GM13976 (cell line): ENCODE results near the gene TRIM24.
"Not testable (repeated sequence)": the region's sequence is repeated elsewhere in the genome, so short reads cannot be mapped to it uniquely, and the experiment has no call there.

Experiments used
- DNase-seq: peaks from one replicate; pipeline ENCODE4 v3.0.0; 2012; ENCODE audit warnings: low spot score
- CTCF ChIP-seq: IDR thresholded peaks from 2 replicates; pipeline ENCODE4 v1.5.1; 2012; ENCODE audit warnings: borderline replicate concordance, mild to moderate bottlenecking; ENCODE audit not compliant: insufficient read depth; ENCODE audit errors: extremely low read depth, missing control alignments, control extremely low read depth
- in situ Hi-C: fragments of 300-500 bp; cut with MboI; formaldehyde crosslinking; loops from one replicate; pipeline ENCODE4 v1.12.0; 2022; ENCODE audit warnings: low sequenced_read_pairs, mixed read lengths, inconsistent platforms; ENCODE audit not compliant: unreplicated experiment

TRIM24 gene

GRCh38 chr7:138460176-138460648 is at the start of gene TRIM24:
Gene TRIM24 (plus strand): TSS chr7:138460259. CDS start chr7:138460549, 290 bp downstream.
- in situ Hi-C loops: no loop called here
- TF ChIP-seq CTCF: no peak
- no peak for DNase-seq

GRCh38 chr7:138412077-138412476 is 48.0 kb upstream of the TRIM24 start:
- in situ Hi-C loops, DNase-seq: not testable (repeated sequence)

GRCh38 chr7:138412921-138413320 is 47.1 kb upstream of the TRIM24 start:
- in situ Hi-C loops, DNase-seq: not testable (repeated sequence)

- TF ChIP-seq CTCF: no peak
- DNase-seq: no peak
- in situ Hi-C loops: no loop called here
Observed at GRCh38 chr7:138417078-138417700, 42.9 kb upstream of the TRIM24 start.

- no peak for TF ChIP-seq CTCF
- no peak for DNase-seq
- in situ Hi-C loops: no loop called here
Observed at GRCh38 chr7:138417764-138418163, 42.3 kb upstream of the TRIM24 start.

GRCh38 chr7:138418403-138418802 is 41.7 kb upstream of the TRIM24 start:
- in situ Hi-C loops, DNase-seq: not testable (repeated sequence)

GRCh38 chr7:138425026-138425425 is 35.0 kb upstream of the TRIM24 start:
- in situ Hi-C loops: loop anchor here (25.0 kb wide), 1 partner anchor 312 kb away; no protein-coding TSS in a partner anchor
- TF ChIP-seq CTCF: no peak
- DNase-seq: no peak

GRCh38 chr7:138429577-138430250 is 30.3 kb upstream of the TRIM24 start:
- no peak for DNase-seq
- no peak for TF ChIP-seq CTCF
- in situ Hi-C loops: loop anchor here (25.0 kb wide), 1 partner anchor 308 kb away; no protein-coding TSS in a partner anchor
